Measurements from ENCODE around the gene DNAJB8. TPM values are rescaled to one million over a fixed set of nuclear protein-coding genes. Genes with fewer than 3 reads are reported as not detected.

The DNAJB8 gene
- total and polyA plus RNA-seq, 2 donors (not counting 1 experiment from before 2014, with no cell fraction given) = not detected

- Histone ChIP-seq H3K79me2 (ENCODE audit: control insufficient read depth, insufficient read depth, low read length) (no peaks in the 10 kb centered on the region), H3K27me3 (ENCODE audit: control insufficient read depth, insufficient read depth, low read length) (peaks cover 1% of the 10 kb centered on the region), H4K20me1 (ENCODE audit: control insufficient read depth, extremely low read depth, insufficient read depth, low read length) (no peaks in the 10 kb centered on the region), H2AFZ (ENCODE audit: low read length) (no peak overlapping the region), H3K4me1 (ENCODE audit: control insufficient read depth, extremely low read depth, insufficient read depth, low read length) (peaks cover 13% of the 10 kb centered on the region), H3K4me2 (ENCODE audit: extremely low read depth, insufficient read depth, low read length) (no peak overlapping the region), H3K9me3 (ENCODE audit: control insufficient read depth, insufficient read depth, low read depth, low read length) (no peaks in the 10 kb centered on the region), H3K4me3 (replicated peaks in 1 of 4; ENCODE audit: control extremely low read depth in 1 of 4, insufficient read depth in 1 of 4, low read depth in 3 of 4, low read length in 4 of 4) (no peak overlapping the region), H3K36me3 (ENCODE audit: control insufficient read depth, insufficient read depth, low read length) (peaks cover 4% of the 10 kb centered on the region), H3K9ac (ENCODE audit: insufficient read depth, low read length) (no peak overlapping the region), H3K27ac (ENCODE audit: insufficient read depth, low read length) (no peak overlapping the region)
- no peak for TF ChIP-seq CTCF (conservative IDR thresholded peaks at IDR 0.05 in 1 of 2, IDR thresholded peaks at IDR 0.05 in 1 of 2; ENCODE audit: low read depth in 1 of 2, low read length in 2 of 2)
- no peak for TF ChIP-seq EZH2 (IDR thresholded peaks at IDR 0.05; ENCODE audit: low read length, missing control alignments)
- DNase-seq (ENCODE audit: low read depth in 2 of 2) = no peak
These were observed 12.9 kb upstream of the DNAJB8 start for GRCh38 chr3:128479558-128480086.

- H3K36me3 ChIP-seq (ENCODE audit: control insufficient read depth, insufficient read depth, low read length) = peaks cover 4% of the 10 kb centered on the region
- TF ChIP-seq CTCF (conservative IDR thresholded peaks at IDR 0.05 in 1 of 2, IDR thresholded peaks at IDR 0.05 in 1 of 2; ENCODE audit: low read depth in 1 of 2, low read length in 2 of 2) = no peak
- no peak for TF ChIP-seq EZH2 (IDR thresholded peaks at IDR 0.05; ENCODE audit: low read length, missing control alignments)
- H3K27me3 ChIP-seq (ENCODE audit: control insufficient read depth, insufficient read depth, low read length) = peaks cover 8% of the 10 kb centered on the region
- H3K9me3 ChIP-seq (ENCODE audit: control insufficient read depth, insufficient read depth, low read depth, low read length) = no peaks in the 10 kb centered on the region
- H3K9ac ChIP-seq (ENCODE audit: insufficient read depth, low read length) = no peak overlapping the region
- no peak for DNase-seq (ENCODE audit: low read depth in 2 of 2)
- no peaks in the 10 kb centered on the region for H3K79me2 ChIP-seq (ENCODE audit: control insufficient read depth, insufficient read depth, low read length)
- no peak overlapping the region for H3K4me3 ChIP-seq (replicated peaks in 1 of 4; ENCODE audit: control extremely low read depth in 1 of 4, insufficient read depth in 1 of 4, low read depth in 3 of 4, low read length in 4 of 4)
- H3K4me2 ChIP-seq (ENCODE audit: extremely low read depth, insufficient read depth, low read length) = no peak overlapping the region
- H3K4me1 ChIP-seq (ENCODE audit: control insufficient read depth, extremely low read depth, insufficient read depth, low read length) = peaks cover 9% of the 10 kb centered on the region
- H3K27ac ChIP-seq (ENCODE audit: insufficient read depth, low read length) = no peak overlapping the region
- H4K20me1 ChIP-seq (ENCODE audit: control insufficient read depth, extremely low read depth, insufficient read depth, low read length) = no peaks in the 10 kb centered on the region
- no peak overlapping the region for H2AFZ ChIP-seq (ENCODE audit: low read length)
These were observed 12.2 kb upstream of the DNAJB8 start for GRCh38 chr3:128478576-128479506.

- no peak overlapping the region for H2AFZ ChIP-seq (ENCODE audit: low read length)
- no peak for DNase-seq (ENCODE audit: low read depth in 2 of 2)
- no peak overlapping the region for H3K27ac ChIP-seq (ENCODE audit: insufficient read depth, low read length)
- H3K4me2 ChIP-seq (ENCODE audit: extremely low read depth, insufficient read depth, low read length) = no peak overlapping the region
- H3K36me3 ChIP-seq (ENCODE audit: control insufficient read depth, insufficient read depth, low read length) = peaks cover 4% of the 10 kb centered on the region
- H3K4me3 ChIP-seq (replicated peaks in 1 of 4; ENCODE audit: control extremely low read depth in 1 of 4, insufficient read depth in 1 of 4, low read depth in 3 of 4, low read length in 4 of 4) = no peak overlapping the region
- peaks cover 24% of the 10 kb centered on the region for H3K27me3 ChIP-seq (ENCODE audit: control insufficient read depth, insufficient read depth, low read length)
- no peaks in the 10 kb centered on the region for H3K4me1 ChIP-seq (ENCODE audit: control insufficient read depth, extremely low read depth, insufficient read depth, low read length)
- H4K20me1 ChIP-seq (ENCODE audit: control insufficient read depth, extremely low read depth, insufficient read depth, low read length) = no peaks in the 10 kb centered on the region
- no peaks in the 10 kb centered on the region for H3K79me2 ChIP-seq (ENCODE audit: control insufficient read depth, insufficient read depth, low read length)
- no peak overlapping the region for H3K9ac ChIP-seq (ENCODE audit: insufficient read depth, low read length)
- no peak for TF ChIP-seq EZH2 (IDR thresholded peaks at IDR 0.05; ENCODE audit: low read length, missing control alignments)
- no peak for TF ChIP-seq CTCF (conservative IDR thresholded peaks at IDR 0.05 in 1 of 2, IDR thresholded peaks at IDR 0.05 in 1 of 2; ENCODE audit: low read depth in 1 of 2, low read length in 2 of 2)
- H3K9me3 ChIP-seq (ENCODE audit: control insufficient read depth, insufficient read depth, low read depth, low read length) = no peaks in the 10 kb centered on the region
These were observed 10.0 kb upstream of the DNAJB8 start for GRCh38 chr3:128476659-128477058.

Measured in fibroblast of lung (primary cell).